Measurements from ENCODE around the gene DACT3. TPM values are rescaled to one million over a fixed set of nuclear protein-coding genes. Genes with fewer than 3 reads are reported as not detected.

Gene DACT3
- total and polyA plus RNA-seq, 2 of the 4 experiments (the other 2 are of a cell fraction), result 1.6 to 4.9 TPM

DNA sequence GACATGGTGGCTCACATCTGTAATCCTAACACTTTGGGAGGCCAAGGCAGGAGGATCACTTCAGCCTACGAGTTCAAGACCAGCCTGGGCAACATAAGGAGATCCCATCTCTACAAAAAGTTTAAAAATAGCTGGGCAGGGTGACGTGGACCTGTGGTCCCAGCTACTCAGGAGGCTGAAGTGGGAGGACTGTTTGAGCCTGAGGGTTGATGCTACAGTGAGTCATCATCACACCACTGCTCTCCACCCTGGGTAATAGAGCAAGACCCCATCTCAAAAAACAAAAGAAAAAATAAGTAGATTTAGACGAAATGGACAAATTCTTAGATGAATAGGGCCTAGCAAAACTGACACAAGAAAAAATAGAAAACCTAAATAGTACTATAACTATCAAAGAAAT lies 14.6 kb downstream of the DACT3 start:
- no peak overlapping the region for H3K27ac ChIP-seq (ENCODE audit: insufficient read depth, low read length)
- H3K4me1 ChIP-seq (ENCODE audit: control insufficient read depth, insufficient read depth, low read length), result no peaks in the 10 kb centered on the region
- in situ Hi-C loops (cut with MboI; ENCODE audit: low sequenced_read_pairs), result no loop called here
- H2AK5ac ChIP-seq (ENCODE audit: low read depth, low read length), result no peak overlapping the region
- H4K20me1 ChIP-seq (ENCODE audit: insufficient read depth, low read length), result no peaks in the 10 kb centered on the region
- ChIA-PET POLR2A (ENCODE audit: unreplicated experiment) (no interaction called here), CTCF (interaction anchor here (0.6 kb wide), 1 partner anchor 53 kb away, joined by 4 read pairs; no protein-coding TSS in a partner anchor)
- H3K36me3 ChIP-seq (ENCODE audit: control insufficient read depth, insufficient read depth, low read length), result peaks cover 5% of the 10 kb centered on the region; the same call in 1 of the 2 replicates
- H3K4me2 ChIP-seq (ENCODE audit: low read depth, low read length), result no peak overlapping the region
- H3K23ac ChIP-seq (ENCODE audit: low read depth, low read length), result no peak overlapping the region
- no peak overlapping the region for H2BK5ac ChIP-seq (ENCODE audit: low read depth, low read length, poor library complexity, severe bottlenecking)
- ATAC-seq (ENCODE audit: low read depth) (no peak), DNase-seq (no peak)
- H3K79me1 ChIP-seq (ENCODE audit: low read depth in 1 of 2, low read length in 2 of 2), result no peaks in the 10 kb centered on the region
- no peaks in the 10 kb centered on the region for H3K27me3 ChIP-seq (ENCODE audit: control insufficient read depth, insufficient read depth, low read length)
- H3K4ac ChIP-seq (ENCODE audit: low read depth, low read length), result no peak overlapping the region
- no peak overlapping the region for H2BK20ac ChIP-seq (ENCODE audit: low read depth, low read length)
- no peak overlapping the region for H3K14ac ChIP-seq (replicated peaks; ENCODE audit: low read depth, low read length)
- H3K56ac ChIP-seq (ENCODE audit: extremely low read depth, insufficient read depth, low read length), result no peak overlapping the region
- no CpG with 5 or more reads among the region's 3 CpGs for WGBS, 2 experiments (ENCODE audit: extremely low coverage in 2 of 2, insufficient read length in 1 of 2)
- H4K5ac ChIP-seq (ENCODE audit: low read depth, low read length), result no peak overlapping the region
- no peak overlapping the region for H2BK120ac ChIP-seq (ENCODE audit: low read depth, low read length)
- H4K8ac ChIP-seq (ENCODE audit: low read depth in 2 of 2, low read length in 2 of 2), result no peak overlapping the region
- TF ChIP-seq BHLHE40 (IDR thresholded peaks at IDR 0.05; ENCODE audit: low read depth, low read length) (no peak), NFE2L2 (IDR thresholded peaks at IDR 0.05; ENCODE audit: low read depth, low read length) (no peak), MAFK (IDR thresholded peaks at IDR 0.05; ENCODE audit: low read depth, low read length) (no peak), SMC3 (IDR thresholded peaks at IDR 0.05; ENCODE audit: low read depth, low read length) (no peak), FOS (IDR thresholded peaks at IDR 0.05; ENCODE audit: low read depth, low read length) (no peak), MXI1 (IDR thresholded peaks at IDR 0.05; ENCODE audit: borderline replicate concordance, low read depth, low read length) (no peak), CEBPB (IDR thresholded peaks at IDR 0.05; ENCODE audit: low read depth, low read length) (no peak), RCOR1 (IDR thresholded peaks at IDR 0.05; ENCODE audit: insufficient replicate concordance, low read length) (no peak), POLR2A (IDR thresholded peaks at IDR 0.05; ENCODE audit: low read depth, low read length) (no peak), CHD1 (IDR thresholded peaks at IDR 0.05; ENCODE audit: low read depth, low read length) (no peak), RAD21 (IDR thresholded peaks at IDR 0.05; ENCODE audit: low read length) (no peak), RFX5 (IDR thresholded peaks at IDR 0.05; ENCODE audit: low read depth, low read length) (no peak), MAZ (IDR thresholded peaks at IDR 0.05; ENCODE audit: borderline replicate concordance, low read depth, low read length) (no peak)
- TF ChIP-seq, protein P1, sequence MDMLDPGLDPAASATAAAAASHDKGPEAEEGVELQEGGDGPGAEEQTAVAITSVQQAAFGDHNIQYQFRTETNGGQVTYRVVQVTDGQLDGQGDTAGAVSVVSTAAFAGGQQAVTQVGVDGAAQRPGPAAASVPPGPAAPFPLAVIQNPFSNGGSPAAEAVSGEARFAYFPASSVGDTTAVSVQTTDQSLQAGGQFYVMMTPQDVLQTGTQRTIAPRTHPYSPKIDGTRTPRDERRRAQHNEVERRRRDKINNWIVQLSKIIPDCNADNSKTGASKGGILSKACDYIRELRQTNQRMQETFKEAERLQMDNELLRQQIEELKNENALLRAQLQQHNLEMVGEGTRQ (IDR thresholded peaks at IDR 0.05; ENCODE audit: low read depth, low read length), result no peak
- TF ChIP-seq, protein P2, sequence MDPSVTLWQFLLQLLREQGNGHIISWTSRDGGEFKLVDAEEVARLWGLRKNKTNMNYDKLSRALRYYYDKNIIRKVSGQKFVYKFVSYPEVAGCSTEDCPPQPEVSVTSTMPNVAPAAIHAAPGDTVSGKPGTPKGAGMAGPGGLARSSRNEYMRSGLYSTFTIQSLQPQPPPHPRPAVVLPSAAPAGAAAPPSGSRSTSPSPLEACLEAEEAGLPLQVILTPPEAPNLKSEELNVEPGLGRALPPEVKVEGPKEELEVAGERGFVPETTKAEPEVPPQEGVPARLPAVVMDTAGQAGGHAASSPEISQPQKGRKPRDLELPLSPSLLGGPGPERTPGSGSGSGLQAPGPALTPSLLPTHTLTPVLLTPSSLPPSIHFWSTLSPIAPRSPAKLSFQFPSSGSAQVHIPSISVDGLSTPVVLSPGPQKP (IDR thresholded peaks at IDR 0.05; ENCODE audit: borderline replicate concordance, low read depth, low read length), result no peak
- TF ChIP-seq, protein P3, sequence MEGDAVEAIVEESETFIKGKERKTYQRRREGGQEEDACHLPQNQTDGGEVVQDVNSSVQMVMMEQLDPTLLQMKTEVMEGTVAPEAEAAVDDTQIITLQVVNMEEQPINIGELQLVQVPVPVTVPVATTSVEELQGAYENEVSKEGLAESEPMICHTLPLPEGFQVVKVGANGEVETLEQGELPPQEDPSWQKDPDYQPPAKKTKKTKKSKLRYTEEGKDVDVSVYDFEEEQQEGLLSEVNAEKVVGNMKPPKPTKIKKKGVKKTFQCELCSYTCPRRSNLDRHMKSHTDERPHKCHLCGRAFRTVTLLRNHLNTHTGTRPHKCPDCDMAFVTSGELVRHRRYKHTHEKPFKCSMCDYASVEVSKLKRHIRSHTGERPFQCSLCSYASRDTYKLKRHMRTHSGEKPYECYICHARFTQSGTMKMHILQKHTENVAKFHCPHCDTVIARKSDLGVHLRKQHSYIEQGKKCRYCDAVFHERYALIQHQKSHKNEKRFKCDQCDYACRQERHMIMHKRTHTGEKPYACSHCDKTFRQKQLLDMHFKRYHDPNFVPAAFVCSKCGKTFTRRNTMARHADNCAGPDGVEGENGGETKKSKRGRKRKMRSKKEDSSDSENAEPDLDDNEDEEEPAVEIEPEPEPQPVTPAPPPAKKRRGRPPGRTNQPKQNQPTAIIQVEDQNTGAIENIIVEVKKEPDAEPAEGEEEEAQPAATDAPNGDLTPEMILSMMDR (conservative IDR thresholded peaks at IDR 0.05; ENCODE audit: low read depth, low read length), result no peak
- no peaks in the 10 kb centered on the region for H3K9me1 ChIP-seq (ENCODE audit: insufficient read depth, low read length)
- no peak overlapping the region for H2AK9ac ChIP-seq (replicated peaks; ENCODE audit: low read depth, low read length, poor library complexity)
- H3K9ac ChIP-seq (ENCODE audit: low read depth, low read length), result no peak overlapping the region
- H2BK15ac ChIP-seq (ENCODE audit: low read depth, low read length), result no peak overlapping the region
- H3K18ac ChIP-seq (ENCODE audit: low read depth, low read length), result no peak overlapping the region
- H3K4me3 ChIP-seq (ENCODE audit: insufficient read depth, low read depth, low read length), result no peak overlapping the region
- H3K9me3 ChIP-seq (ENCODE audit: control insufficient read depth, insufficient read depth, low read length), result peaks cover 7% of the 10 kb centered on the region
- no TSS peak for BruUV-seq (replicated peaks)
- dilution Hi-C loops (cut with HindIII; ENCODE audit: low sequenced_read_pairs, unreplicated experiment), result no loop called here
- no peak overlapping the region for H2AFZ ChIP-seq (replicated peaks; ENCODE audit: low read length, poor library complexity)
- H4K91ac ChIP-seq (ENCODE audit: insufficient read depth, low read depth, low read length), result no peak overlapping the region
- intact Hi-C loops (cut with micrococcal nuclease), result no loop called here
